OCI-LY1 (cell line): Measurements from ENCODE around the gene NPR2.

ENCODE experiments used
- H2AFZ ChIP-seq: fragments of 200-600 bp; sonication (generic), shearing (Covaris generic); 2 replicates; pipeline ENCODE4 v1.6.0; 2014; ENCODE audit warnings: antibody characterized with exemption, mild to moderate bottlenecking, low read length
- H3F3A ChIP-seq: fragments of 200-600 bp; sonication (generic), shearing (Covaris generic); 2 replicates; pipeline ENCODE4 v1.6.0; 2014; ENCODE audit warnings: mild to moderate bottlenecking, antibody characterized with exemption, low read length, moderate library complexity; ENCODE audit not compliant: insufficient read depth
- H3K27ac ChIP-seq: fragments of 200-600 bp; sonication (generic); 2 replicates; pipeline ENCODE4 v1.5.1; 2014; ENCODE audit warnings: low read length, mixed run types, mild to moderate bottlenecking, low read depth; ENCODE audit not compliant: poor library complexity, severe bottlenecking
- H3K27me3 ChIP-seq: fragments of 200-600 bp; sonication (generic); 2 replicates; pipeline ENCODE4 v1.6.0; 2014; ENCODE audit warnings: antibody characterized with exemption, mild to moderate bottlenecking, low read length, moderate library complexity; ENCODE audit not compliant: insufficient read depth
- H3K36me3 ChIP-seq: fragments of 200-600 bp; sonication (generic); 2 replicates; pipeline ENCODE4 v1.6.1; 2014; ENCODE audit warnings: mild to moderate bottlenecking, antibody characterized with exemption, low read length, moderate library complexity, mixed read lengths; ENCODE audit not compliant: insufficient read depth
- H3K4me1 ChIP-seq: fragments of 200-600 bp; sonication (generic); 2 replicates; pipeline ENCODE4 v1.5.1; 2014; ENCODE audit warnings: mild to moderate bottlenecking, low read length, moderate library complexity; ENCODE audit not compliant: insufficient read depth, severe bottlenecking
- H3K4me2 ChIP-seq: fragments of 200-600 bp; sonication (generic), shearing (Covaris generic); 2 replicates; pipeline ENCODE4 v1.6.1; 2014; ENCODE audit warnings: low read length
- H3K4me3 ChIP-seq: fragments of 200-600 bp; sonication (generic); 2 replicates; pipeline ENCODE4 v1.5.1; 2014; ENCODE audit warnings: low read length, low read depth, mild to moderate bottlenecking, mixed read lengths; ENCODE audit not compliant: poor library complexity, severe bottlenecking
- H3K79me2 ChIP-seq: fragments of 200-600 bp; shearing (Covaris generic); 2 replicates; pipeline ENCODE4 v1.6.1; 2016; ENCODE audit warnings: mixed run types, low read length, mixed read lengths; ENCODE audit not compliant: insufficient read depth
- H3K9ac ChIP-seq: fragments of 200-600 bp; sonication (generic), shearing (Covaris generic); 2 replicates; pipeline ENCODE4 v1.6.1; 2014; ENCODE audit warnings: mild to moderate bottlenecking, low read length, mixed read lengths
- H3K9me2 ChIP-seq: fragments of 200-600 bp; sonication (generic), shearing (Covaris generic); 2 replicates; pipeline ENCODE4 v1.6.1; 2014; ENCODE audit warnings: low read depth, mild to moderate bottlenecking, low read length, mixed read lengths
- H3K9me3 ChIP-seq: fragments of 200-600 bp; shearing (Covaris generic); 2 replicates; pipeline ENCODE4 v1.6.1; 2014; ENCODE audit warnings: low read length, mixed read lengths
- H4K20me1 ChIP-seq: fragments of 200-600 bp; sonication (generic), shearing (Covaris generic); 2 replicates; pipeline ENCODE4 v1.6.0; 2016; ENCODE audit warnings: mild to moderate bottlenecking, low read length; ENCODE audit not compliant: insufficient read depth
- EZH2 ChIP-seq: fragments of 200-600 bp; sonication (generic), shearing (Covaris generic); IDR thresholded peaks from 2 replicates; pipeline ENCODE4 v1.8.0; 2017; ENCODE audit warnings: borderline replicate concordance, mixed run types, mild to moderate bottlenecking, antibody characterized with exemption, low read length, moderate library complexity, mixed read lengths
- TF ChIP-seq, protein P1 (sequence below): fragments of 200-600 bp; sonication (generic), shearing (Covaris generic); IDR thresholded peaks from 2 replicates; pipeline ENCODE4 v1.5.1; 2017; ENCODE audit warnings: mild to moderate bottlenecking, antibody characterized with exemption, low read length, moderate library complexity, mixed read lengths

NPR2 gene

DNA sequence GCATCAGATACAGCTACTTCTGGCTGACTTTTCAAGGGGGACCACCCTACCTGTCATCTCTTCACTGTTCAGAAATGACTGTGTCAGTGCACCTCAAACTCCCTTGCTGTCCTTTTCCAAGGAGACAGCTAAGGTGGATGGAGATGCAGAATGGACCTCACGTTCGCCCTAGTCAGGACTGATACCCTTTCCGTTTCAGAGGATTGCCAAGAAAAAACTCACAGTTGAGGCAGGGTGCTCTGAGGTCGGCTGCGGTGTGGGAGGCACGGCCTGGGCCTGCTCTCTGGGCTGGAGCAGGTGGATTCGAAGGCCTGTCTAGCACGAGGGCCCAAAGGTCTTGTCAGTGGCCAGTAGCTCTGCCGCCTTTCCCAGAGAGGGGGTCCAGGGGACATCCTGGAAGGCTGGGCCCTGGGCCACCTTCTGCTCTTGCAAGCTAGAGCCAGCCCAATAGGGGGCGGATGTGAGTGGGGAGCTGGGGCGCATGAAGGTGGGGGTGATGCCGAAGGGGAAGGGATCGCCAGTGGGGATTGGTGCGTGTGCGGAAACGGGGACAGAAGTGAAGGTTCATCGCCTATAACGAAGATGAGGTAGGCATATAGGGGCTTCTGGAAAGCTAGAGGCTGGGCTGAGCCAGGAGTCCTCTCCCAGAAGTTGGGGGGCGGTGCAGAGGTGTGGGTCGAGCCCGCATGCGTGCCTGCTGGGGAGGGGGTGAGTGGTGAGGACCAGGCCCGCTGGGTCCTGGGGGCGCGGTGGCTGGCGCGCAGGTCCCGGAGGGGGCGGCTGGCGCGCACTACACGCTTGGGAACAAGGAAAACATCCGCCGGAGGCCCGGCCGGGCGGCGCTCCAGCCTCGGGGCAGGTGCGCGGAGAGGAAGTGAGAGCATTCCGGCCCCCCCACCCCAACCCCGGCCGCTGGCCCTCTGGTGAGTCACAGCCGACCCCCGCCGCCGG lies 34.8 kb upstream of the NPR2 start:
- Histone ChIP-seq H3F3A (no peaks in the 10 kb centered on the region), H3K27ac (peak overlapping the region; percentile 91), H2AFZ (no peak overlapping the region), H3K4me2 (peak overlapping the region; percentile 96), H3K36me3 (peaks cover 23% of the 10 kb centered on the region; the same call in 1 of the 2 replicates), H3K9ac (peak overlapping the region; percentile 95), H3K9me3 (no peaks in the 10 kb centered on the region), H4K20me1 (no peaks in the 10 kb centered on the region), H3K27me3 (no peaks in the 10 kb centered on the region), H3K9me2 (no peaks in the 10 kb centered on the region), H3K4me3 (peak overlapping the region; percentile 90), H3K79me2 (no peaks in the 10 kb centered on the region), H3K4me1 (peaks cover 31% of the 10 kb centered on the region)
- no peak for TF ChIP-seq EZH2
- TF ChIP-seq, protein P1, sequence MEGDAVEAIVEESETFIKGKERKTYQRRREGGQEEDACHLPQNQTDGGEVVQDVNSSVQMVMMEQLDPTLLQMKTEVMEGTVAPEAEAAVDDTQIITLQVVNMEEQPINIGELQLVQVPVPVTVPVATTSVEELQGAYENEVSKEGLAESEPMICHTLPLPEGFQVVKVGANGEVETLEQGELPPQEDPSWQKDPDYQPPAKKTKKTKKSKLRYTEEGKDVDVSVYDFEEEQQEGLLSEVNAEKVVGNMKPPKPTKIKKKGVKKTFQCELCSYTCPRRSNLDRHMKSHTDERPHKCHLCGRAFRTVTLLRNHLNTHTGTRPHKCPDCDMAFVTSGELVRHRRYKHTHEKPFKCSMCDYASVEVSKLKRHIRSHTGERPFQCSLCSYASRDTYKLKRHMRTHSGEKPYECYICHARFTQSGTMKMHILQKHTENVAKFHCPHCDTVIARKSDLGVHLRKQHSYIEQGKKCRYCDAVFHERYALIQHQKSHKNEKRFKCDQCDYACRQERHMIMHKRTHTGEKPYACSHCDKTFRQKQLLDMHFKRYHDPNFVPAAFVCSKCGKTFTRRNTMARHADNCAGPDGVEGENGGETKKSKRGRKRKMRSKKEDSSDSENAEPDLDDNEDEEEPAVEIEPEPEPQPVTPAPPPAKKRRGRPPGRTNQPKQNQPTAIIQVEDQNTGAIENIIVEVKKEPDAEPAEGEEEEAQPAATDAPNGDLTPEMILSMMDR: peak; percentile 83

DNA sequence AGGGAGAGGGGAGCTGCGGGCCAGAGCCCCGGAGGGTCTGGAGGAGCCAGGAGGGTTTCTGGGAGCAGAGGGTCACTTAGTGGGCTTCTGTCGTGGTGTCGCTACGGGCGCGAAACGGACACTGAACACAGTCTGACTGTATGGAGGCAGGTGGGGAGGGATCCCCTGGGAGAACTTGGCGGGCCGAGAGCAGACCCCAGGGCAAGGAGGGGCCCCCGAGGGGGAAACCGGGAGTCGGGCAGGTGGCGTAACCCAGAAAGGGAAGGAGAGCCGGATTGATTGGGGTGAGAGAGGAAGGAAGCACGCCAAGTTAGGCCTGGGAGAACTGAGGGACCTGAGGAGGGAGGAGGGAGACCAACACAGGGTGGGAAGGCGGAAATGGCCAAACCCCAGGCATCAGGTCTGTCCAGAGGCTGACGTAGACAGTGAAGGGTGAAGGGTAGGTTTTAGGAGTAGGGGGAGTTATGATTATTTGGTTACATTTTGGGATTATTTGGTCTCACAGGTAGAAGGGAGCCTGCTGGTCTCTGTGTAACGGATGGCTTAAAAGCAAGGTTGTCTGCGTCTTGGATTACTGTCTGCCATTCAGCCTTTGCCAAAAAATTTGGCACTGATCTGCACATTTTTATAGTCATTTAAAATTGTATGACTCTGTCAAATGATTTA lies 34.0 kb upstream of the NPR2 start:
- TF ChIP-seq, protein P1: no peak
- TF ChIP-seq EZH2: no peak
- Histone ChIP-seq H3K27me3 (no peaks in the 10 kb centered on the region), H3K4me2 (peak overlapping the region; percentile 96), H3K27ac (peak overlapping the region; percentile 91), H3K4me1 (peaks cover 31% of the 10 kb centered on the region), H3K79me2 (no peaks in the 10 kb centered on the region), H3K9me2 (no peaks in the 10 kb centered on the region), H3F3A (no peaks in the 10 kb centered on the region), H3K9ac (peak overlapping the region; percentile 95), H3K9me3 (no peaks in the 10 kb centered on the region), H3K4me3 (peak overlapping the region; percentile 90), H3K36me3 (peaks cover 16% of the 10 kb centered on the region; the same call in 1 of the 2 replicates), H2AFZ (peak overlapping the region; percentile 4; the same call in 1 of the 2 replicates), H4K20me1 (no peaks in the 10 kb centered on the region)

DNA sequence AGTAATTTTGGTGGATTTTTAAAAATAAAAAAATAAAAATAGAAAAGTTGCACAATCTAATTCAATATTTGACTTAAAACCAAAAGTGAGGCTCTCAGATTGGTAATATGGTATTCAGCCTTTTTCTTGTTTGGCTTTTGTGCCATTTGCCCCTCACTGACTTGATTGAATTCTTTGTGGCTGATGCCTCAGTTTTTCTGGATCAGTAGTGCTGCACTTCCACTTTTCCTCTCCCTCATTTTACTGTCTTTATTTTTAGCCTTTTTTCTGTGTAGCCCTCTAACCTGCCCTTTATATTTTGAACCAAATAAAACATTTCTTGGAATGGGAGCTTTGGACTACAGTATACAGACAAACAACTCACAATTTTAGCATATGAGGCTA lies 33.5 kb upstream of the NPR2 start:
- Histone ChIP-seq H3K4me1 (peaks cover 31% of the 10 kb centered on the region), H3K79me2 (no peaks in the 10 kb centered on the region), H3K9me2 (no peaks in the 10 kb centered on the region), H3K36me3 (peaks cover 10% of the 10 kb centered on the region; the same call in 1 of the 2 replicates), H4K20me1 (no peaks in the 10 kb centered on the region), H3K4me3 (peak overlapping the region; percentile 90), H2AFZ (no peak overlapping the region), H3K27ac (peak overlapping the region; percentile 91), H3K9ac (peak overlapping the region; percentile 95), H3K4me2 (peak overlapping the region; percentile 96), H3K9me3 (no peaks in the 10 kb centered on the region), H3F3A (no peaks in the 10 kb centered on the region), H3K27me3 (no peaks in the 10 kb centered on the region)
- TF ChIP-seq EZH2: no peak
- TF ChIP-seq, protein P1: no peak
